Measurements from ENCODE around the gene TRPV4. TPM values are rescaled to one million over a fixed set of nuclear protein-coding genes. Genes with fewer than 3 reads are reported as not detected.

The TRPV4 gene
- total RNA-seq, 3 donors from 2014 or later = 0.43 to 0.92 (median 0.48) TPM

DNA sequence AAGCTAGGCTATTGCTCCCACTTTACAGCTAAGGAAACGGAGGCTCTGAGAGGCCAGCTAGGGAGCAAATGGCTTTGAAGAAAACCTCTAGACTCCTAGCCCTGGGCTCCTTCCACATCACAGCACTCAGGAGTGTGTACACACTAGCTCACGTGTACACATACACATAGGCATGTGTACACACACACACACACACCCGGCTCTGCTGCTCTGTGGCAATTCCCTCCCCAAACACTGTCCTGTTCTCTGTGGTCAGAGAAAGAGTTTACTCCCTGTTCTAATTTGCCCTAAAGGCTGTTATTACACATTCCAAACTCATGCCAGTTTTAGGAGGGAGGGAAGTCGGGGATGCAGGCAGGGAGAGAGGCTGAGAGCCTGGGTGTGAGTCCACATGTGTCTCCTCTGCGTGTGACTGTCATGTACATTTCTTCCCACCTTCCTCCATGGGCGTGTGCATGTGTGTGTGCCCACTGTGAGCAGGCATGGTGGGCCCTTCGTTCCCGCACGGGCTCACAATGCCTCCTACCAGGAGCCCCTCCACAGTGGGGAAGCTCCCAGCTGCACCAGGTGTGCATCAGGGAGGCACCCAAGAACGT lies 14.2 kb downstream of the TRPV4 start:
- H3K9me3 ChIP-seq = no peaks in the 10 kb centered on the region
- H3K4me3 ChIP-seq = no peak overlapping the region
- no peak for TF ChIP-seq CTCF (IDR thresholded peaks at IDR 0.05)
- no peaks in the 10 kb centered on the region for H3K4me1 ChIP-seq (ENCODE audit: low read depth)
- H3K36me3 ChIP-seq (ENCODE audit: low read depth) = no peaks in the 10 kb centered on the region
- intact Hi-C loops (cut with DNase I, micrococcal nuclease) = no loop called here
- ATAC-seq (no peak), DNase-seq (no peak)

- ATAC-seq = no peak
- intact Hi-C loops (cut with DNase I, micrococcal nuclease) = no loop called here
- TF ChIP-seq CTCF (IDR thresholded peaks at IDR 0.05) = no peak
Measured at GRCh38 chr12:109818253-109818652, 14.9 kb downstream of the TRPV4 start.

GRCh38 chr12:109817627-109818231 lies 15.5 kb downstream of the TRPV4 start:
- H3K9me3 ChIP-seq = no peaks in the 10 kb centered on the region
- H3K4me3 ChIP-seq = no peak overlapping the region
- ATAC-seq (no peak), DNase-seq (no peak)
- H3K4me1 ChIP-seq (ENCODE audit: low read depth) = no peaks in the 10 kb centered on the region
- intact Hi-C loops (cut with DNase I, micrococcal nuclease) = no loop called here
- H3K36me3 ChIP-seq (ENCODE audit: low read depth) = no peaks in the 10 kb centered on the region
- TF ChIP-seq CTCF (IDR thresholded peaks at IDR 0.05) = no peak

More at GRCh38 chr12:109818253-109818652, 14.9 kb downstream of the TRPV4 start:
- no peak for DNase-seq
- Histone ChIP-seq H3K4me3 (no peak overlapping the region), H3K9me3 (no peaks in the 10 kb centered on the region), H3K36me3 (ENCODE audit: low read depth) (no peaks in the 10 kb centered on the region), H3K4me1 (ENCODE audit: low read depth) (no peaks in the 10 kb centered on the region)

GRCh38 chr12:109816870-109817269 lies 16.3 kb downstream of the TRPV4 start:
- intact Hi-C loops (cut with DNase I, micrococcal nuclease) = no loop called here

DNA sequence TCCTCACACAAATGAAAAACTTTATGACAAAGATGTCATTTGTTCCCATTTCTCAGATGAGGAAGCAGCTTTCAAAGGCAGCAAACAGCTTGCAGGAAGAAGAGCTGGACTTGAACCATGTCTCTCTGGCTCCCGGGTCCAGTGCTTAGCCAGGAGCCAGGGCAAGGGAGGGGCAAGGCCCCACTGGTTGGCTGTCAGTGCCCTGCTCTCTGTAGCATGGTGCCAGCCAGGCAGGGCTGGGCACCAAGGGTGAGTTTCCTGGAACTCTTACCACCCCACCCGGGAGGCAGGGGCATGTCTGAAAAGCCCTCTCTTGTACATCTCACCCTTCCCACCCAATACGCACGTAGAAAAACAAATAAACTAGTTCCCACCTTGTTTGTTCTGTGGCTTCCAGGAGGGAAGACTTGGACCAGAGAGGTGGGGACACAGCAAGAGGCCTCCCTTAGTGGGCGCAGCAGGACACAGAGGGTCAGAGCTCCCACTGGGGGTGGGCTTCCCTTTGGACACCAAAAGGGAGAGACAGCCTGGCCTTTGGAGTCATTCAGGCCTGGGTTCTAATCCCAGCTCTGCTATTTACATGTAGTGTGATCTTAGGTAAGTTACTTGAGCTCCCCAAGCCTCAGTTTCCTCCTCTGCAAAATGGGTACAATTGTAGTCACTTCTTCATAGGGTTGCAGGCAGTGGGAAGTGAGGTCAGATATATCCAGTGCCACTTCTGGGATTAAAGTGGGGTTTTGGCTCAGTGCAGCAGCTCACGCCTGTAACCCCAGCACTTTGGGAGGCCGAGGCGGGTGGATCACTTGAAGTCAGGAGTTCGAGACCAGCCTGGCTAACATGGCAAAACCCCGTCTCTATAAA lies 17.2 kb downstream of the TRPV4 start:
- H3K4me1 ChIP-seq (ENCODE audit: low read depth) = no peaks in the 10 kb centered on the region
- no peak for ATAC-seq
- intact Hi-C loops (cut with DNase I, micrococcal nuclease) = no loop called here
- TF ChIP-seq CTCF (IDR thresholded peaks at IDR 0.05) = no peak
- no peaks in the 10 kb centered on the region for H3K36me3 ChIP-seq (ENCODE audit: low read depth)
- DNase-seq = no peak
- H3K9me3 ChIP-seq = no peaks in the 10 kb centered on the region
- no peak overlapping the region for H3K4me3 ChIP-seq

More at GRCh38 chr12:109816870-109817269, 16.3 kb downstream of the TRPV4 start:
- Histone ChIP-seq H3K36me3 (ENCODE audit: low read depth) (no peaks in the 10 kb centered on the region), H3K9me3 (no peaks in the 10 kb centered on the region), H3K4me3 (no peak overlapping the region), H3K4me1 (ENCODE audit: low read depth) (no peaks in the 10 kb centered on the region)
- ATAC-seq = no peak
- TF ChIP-seq CTCF (IDR thresholded peaks at IDR 0.05) = no peak
- no peak for DNase-seq

Measured in mucosa of descending colon (tissue), 3 donors.